H1 (cell line): ENCODE data around the gene ADRA2B. TPM values are rescaled to one million over a fixed set of nuclear protein-coding genes. Genes with fewer than 3 reads are reported as not detected.

Experiments
- polyA plus RNA-seq, 7 experiments: library from polyadenylated mRNA; depleted of rRNA in 3 of 7; stranded (reverse) in 5 of 7; unstranded in 2 of 7; fragments of >200 nt in 5 of 7; fragments of 200-250 nt in 2 of 7; gene quantifications; 1 replicate in 5 of 7; 2 replicates in 1 of 7; 4 replicates in 1 of 7; pipeline versions ENCODE4 v1.2.1 to v1.2.3, GENCODE V29; 2011 to 2013; ENCODE audit warnings: missing spikeins in 2 of 7, mixed read lengths in 2 of 7
- total RNA-seq: library from RNA; stranded (reverse); fragmentation: NEBNext Ultra II Directional; extraction: Animal tissue kit (Norgen Biotek cat#: 25700); gene quantifications from 2 replicates; pipeline ENCODE4 v1.2.1, GENCODE V29; 2021

The ADRA2B gene
- total and polyA plus RNA-seq, 2 of the 8 experiments (the other 6 are each of a cell fraction or from before 2014, with no cell fraction given) = 5.8 to 6.5 TPM

Other genes starting within 250 kb of the ADRA2B start
- gene ANKRD36C, start 124.7 kb downstream of the ADRA2B start, total RNA-seq = 6.4 and 7.3 TPM in 2 replicates
- gene ANKRD36C, start 124.7 kb downstream of the ADRA2B start, polyA plus RNA-seq (2011; rRNA removed) = 0.89 and 1.1 TPM in 2 replicates
- 0.63 and 1.0 TPM in 2 replicates for gene GPAT2, start 81.7 kb downstream of the ADRA2B start, total RNA-seq
- gene GPAT2, start 81.7 kb downstream of the ADRA2B start, polyA plus RNA-seq (2011; rRNA removed) = 0.26 and 0.69 TPM in 2 replicates
- gene ASTL, start 21.9 kb upstream of the ADRA2B start, total RNA-seq = 0.60 and 0.75 TPM in 2 replicates
- gene ASTL, start 21.9 kb upstream of the ADRA2B start, polyA plus RNA-seq (2011; rRNA removed) = 1.4 and 2.2 TPM in 2 replicates
- gene DUSP2, start 28.9 kb upstream of the ADRA2B start, total RNA-seq = 8.7 and 10.1 TPM in 2 replicates
- 10.4 and 11.7 TPM in 2 replicates for gene DUSP2, start 28.9 kb upstream of the ADRA2B start, polyA plus RNA-seq (2011; rRNA removed)
- 200 and 207 TPM in 2 replicates for gene STARD7, start 92.3 kb upstream of the ADRA2B start, total RNA-seq
- gene STARD7, start 92.3 kb upstream of the ADRA2B start, polyA plus RNA-seq (2011; rRNA removed) = 60.3 and 89.1 TPM in 2 replicates
- 25.0 and 25.4 TPM in 2 replicates for gene TMEM127, start 149.4 kb upstream of the ADRA2B start, total RNA-seq
- 41.0 and 45.1 TPM in 2 replicates for gene TMEM127, start 149.4 kb upstream of the ADRA2B start, polyA plus RNA-seq (2011; rRNA removed)
- 63.7 and 69.9 TPM in 2 replicates for gene CIAO1, start 149.7 kb upstream of the ADRA2B start, total RNA-seq
- 99.2 and 113 TPM in 2 replicates for gene CIAO1, start 149.7 kb upstream of the ADRA2B start, polyA plus RNA-seq (2011; rRNA removed)
- gene SNRNP200, start 189.0 kb upstream of the ADRA2B start, total RNA-seq = 190 and 199 TPM in 2 replicates
- 289 and 302 TPM in 2 replicates for gene SNRNP200, start 189.0 kb upstream of the ADRA2B start, polyA plus RNA-seq (2011; rRNA removed)
- 16.1 and 17.1 TPM in 2 replicates for gene ITPRIPL1, start 208.7 kb upstream of the ADRA2B start, total RNA-seq
- 10.6 and 11.7 TPM in 2 replicates for gene ITPRIPL1, start 208.7 kb upstream of the ADRA2B start, polyA plus RNA-seq (2011; rRNA removed)
- gene NCAPH, start 219.2 kb upstream of the ADRA2B start, total RNA-seq = 55.7 and 63.1 TPM in 2 replicates
- gene NCAPH, start 219.2 kb upstream of the ADRA2B start, polyA plus RNA-seq (2011; rRNA removed) = 43.8 and 46.6 TPM in 2 replicates